HEK293 (cell line): ENCODE results near the gene ATP8B4.

ENCODE experiments used
- CTCF ChIP-seq: fragments of 450-650 bp; formaldehyde crosslinking; IDR thresholded peaks from 2 replicates; pipeline ENCODE4 v1.5.1; 2016; ENCODE audit warnings: missing biosample characterization, missing genetic modification characterization
- SP3 ChIP-seq: fragments of 450-650 bp; formaldehyde crosslinking; IDR thresholded peaks from 2 replicates; pipeline ENCODE4 v1.5.1; 2016; ENCODE audit warnings: missing biosample characterization, missing genetic modification characterization
- ZNF121 ChIP-seq: fragments of 450-650 bp; formaldehyde crosslinking; IDR thresholded peaks from 2 replicates; pipeline ENCODE4 v1.5.1; 2016; ENCODE audit warnings: missing biosample characterization, missing genetic modification characterization
- ZNF248 ChIP-seq: fragments of 450-650 bp; formaldehyde crosslinking; IDR thresholded peaks from 2 replicates; pipeline ENCODE4 v1.5.1; 2017; ENCODE audit warnings: missing biosample characterization, missing genetic modification characterization
- ZNF513 ChIP-seq: fragments of 450-650 bp; IDR thresholded peaks from 2 replicates; pipeline ENCODE4 v1.5.1; 2018; ENCODE audit warnings: missing biosample characterization, missing genetic modification characterization
- TF ChIP-seq, protein P1 (sequence below): fragments of 450-650 bp; formaldehyde crosslinking; optimal IDR thresholded peaks from 2 replicates; pipeline ENCODE3; 2016; ENCODE audit warnings: missing biosample characterization, mild to moderate bottlenecking, missing genetic modification characterization

GRCh38 chr15:50077651-50078050, 41.4 kb downstream of the ATP8B4 start:
- TF ChIP-seq ZNF248 (tag by site-specific recombination) (no peak), CTCF (tag by site-specific recombination) (no peak), ZNF121 (tag by site-specific recombination) (no peak), SP3 (tag by site-specific recombination) (no peak), ZNF513 (no peak)
- TF ChIP-seq, protein P1, sequence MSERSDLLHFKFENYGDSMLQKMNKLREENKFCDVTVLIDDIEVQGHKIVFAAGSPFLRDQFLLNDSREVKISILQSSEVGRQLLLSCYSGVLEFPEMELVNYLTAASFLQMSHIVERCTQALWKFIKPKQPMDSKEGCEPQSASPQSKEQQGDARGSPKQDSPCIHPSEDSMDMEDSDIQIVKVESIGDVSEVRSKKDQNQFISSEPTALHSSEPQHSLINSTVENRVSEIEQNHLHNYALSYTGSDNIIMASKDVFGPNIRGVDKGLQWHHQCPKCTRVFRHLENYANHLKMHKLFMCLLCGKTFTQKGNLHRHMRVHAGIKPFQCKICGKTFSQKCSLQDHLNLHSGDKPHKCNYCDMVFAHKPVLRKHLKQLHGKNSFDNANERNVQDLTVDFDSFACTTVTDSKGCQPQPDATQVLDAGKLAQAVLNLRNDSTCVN (tag by site-specific recombination), result no peak
